ENCODE results near the gene PGM5.
A peak's percentile ranks its signal among the peaks of the same experiment; 100 is the strongest.
"Not testable (repeated sequence)": the region's sequence is repeated elsewhere in the genome, so short reads cannot be mapped to it uniquely, and the experiment has no call there.

Gene PGM5

GRCh38 chr9:68351689-68352088 lies 4.7 kb upstream of the PGM5 start:
- not testable (repeated sequence) for H2BK12ac ChIP-seq (ENCODE audit: low read length); H2BK5ac ChIP-seq (ENCODE audit: low read length); H3K27ac ChIP-seq (replicated peaks; ENCODE audit: low read length); H2BK15ac ChIP-seq (ENCODE audit: low read length); H3K4ac ChIP-seq (ENCODE audit: low read length); H3K79me1 ChIP-seq (ENCODE audit: low read depth, low read length); H3K9me3 ChIP-seq (replicated peaks in 1 of 2; ENCODE audit: control insufficient read depth in 2 of 2, insufficient read depth in 1 of 2, low read depth in 1 of 2, low read length in 2 of 2); H4K8ac ChIP-seq (ENCODE audit: low read depth, low read length); H3K14ac ChIP-seq (ENCODE audit: low read length); H3K18ac ChIP-seq (ENCODE audit: low read length); H2BK120ac ChIP-seq (ENCODE audit: low read depth, low read length); H4K91ac ChIP-seq (ENCODE audit: low read depth, low read length, poor library complexity); DNase-seq (ENCODE audit: low spot score); H3K4me3 ChIP-seq (ENCODE audit: low read length in 2 of 2); H3K4me2 ChIP-seq (ENCODE audit: insufficient read depth, low read length, poor library complexity, severe bottlenecking); H3K4me1 ChIP-seq (ENCODE audit: control insufficient read depth in 2 of 2, insufficient read depth in 1 of 2, low read depth in 1 of 2, low read length in 2 of 2); H2AK5ac ChIP-seq (ENCODE audit: low read depth, low read length); H3K36me3 ChIP-seq (replicated peaks in 1 of 2; ENCODE audit: control insufficient read depth in 2 of 2, insufficient read depth in 2 of 2, low read length in 2 of 2); H2AFZ ChIP-seq (ENCODE audit: low read length); H3K9ac ChIP-seq (ENCODE audit: low read depth, low read length, poor library complexity); H3K23ac ChIP-seq (ENCODE audit: low read depth, low read length, poor library complexity)
- H3K27me3 ChIP-seq (ENCODE audit: control insufficient read depth in 3 of 3, insufficient read depth in 3 of 3, low read depth in 1 of 3, low read length in 3 of 3) = peaks cover 0 to 25% (median 4%) of the 10 kb centered on the region in 3 experiments
- no CpG with 5 or more reads among the region's 4 CpGs for WGBS, 2 donors (ENCODE audit: extremely low coverage in 2 of 2, insufficient read length in 2 of 2, insufficient replicate concordance in 1 of 2)

- H2BK12ac ChIP-seq (ENCODE audit: low read length); H2BK15ac ChIP-seq (ENCODE audit: low read length); H3K4me3 ChIP-seq (ENCODE audit: low read length in 2 of 2); H3K4me1 ChIP-seq (ENCODE audit: control insufficient read depth in 2 of 2, insufficient read depth in 1 of 2, low read depth in 1 of 2, low read length in 2 of 2); H3K23ac ChIP-seq (ENCODE audit: low read depth, low read length, poor library complexity); H2BK5ac ChIP-seq (ENCODE audit: low read length); H4K91ac ChIP-seq (ENCODE audit: low read depth, low read length, poor library complexity); H3K4ac ChIP-seq (ENCODE audit: low read length); H3K14ac ChIP-seq (ENCODE audit: low read length); H3K36me3 ChIP-seq (replicated peaks in 1 of 2; ENCODE audit: control insufficient read depth in 2 of 2, insufficient read depth in 2 of 2, low read length in 2 of 2); H3K9me3 ChIP-seq (replicated peaks in 1 of 2; ENCODE audit: control insufficient read depth in 2 of 2, insufficient read depth in 1 of 2, low read depth in 1 of 2, low read length in 2 of 2); H2BK120ac ChIP-seq (ENCODE audit: low read depth, low read length); H3K27ac ChIP-seq (replicated peaks; ENCODE audit: low read length); H3K79me1 ChIP-seq (ENCODE audit: low read depth, low read length); H2AFZ ChIP-seq (ENCODE audit: low read length); DNase-seq (ENCODE audit: low spot score); H3K9ac ChIP-seq (ENCODE audit: low read depth, low read length, poor library complexity); H3K4me2 ChIP-seq (ENCODE audit: insufficient read depth, low read length, poor library complexity, severe bottlenecking); H2AK5ac ChIP-seq (ENCODE audit: low read depth, low read length); H3K18ac ChIP-seq (ENCODE audit: low read length); H4K8ac ChIP-seq (ENCODE audit: low read depth, low read length): not testable (repeated sequence)
- peaks cover 0 to 46% (median 10%) of the 10 kb centered on the region in 3 experiments for H3K27me3 ChIP-seq (ENCODE audit: control insufficient read depth in 3 of 3, insufficient read depth in 3 of 3, low read depth in 1 of 3, low read length in 3 of 3)
- no CpG with 5 or more reads among the region's 5 CpGs for WGBS, 2 donors (ENCODE audit: extremely low coverage in 2 of 2, insufficient read length in 2 of 2, insufficient replicate concordance in 1 of 2)
These were observed 425 bp upstream of the PGM5 start for GRCh38 chr9:68355993-68356379.

DNA sequence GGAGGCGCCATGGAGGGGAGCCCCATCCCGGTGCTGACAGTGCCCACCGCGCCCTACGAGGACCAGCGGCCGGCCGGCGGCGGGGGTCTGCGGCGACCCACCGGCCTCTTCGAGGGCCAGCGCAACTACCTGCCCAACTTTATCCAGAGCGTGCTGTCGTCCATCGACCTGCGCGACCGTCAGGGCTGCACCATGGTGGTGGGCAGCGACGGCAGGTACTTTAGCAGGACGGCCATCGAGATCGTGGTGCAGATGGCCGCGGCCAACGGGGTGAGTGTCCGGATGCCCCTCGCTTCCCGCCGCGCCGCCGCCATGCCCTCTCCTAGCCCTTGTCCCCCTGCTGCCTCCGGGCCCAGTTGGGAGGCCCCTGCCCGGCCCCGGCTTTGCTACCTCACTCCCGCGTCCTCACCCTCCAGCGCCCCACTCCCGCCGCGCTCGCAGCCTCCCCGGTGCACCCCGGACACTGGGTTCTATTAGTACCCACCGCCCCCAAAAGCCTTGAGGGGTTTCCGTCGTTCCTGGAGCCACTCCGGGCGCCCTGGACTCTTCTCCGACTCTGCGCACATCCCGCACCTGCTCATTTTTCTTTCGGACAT lies 806 bp downstream of the PGM5 start:
- not testable (repeated sequence) for H3K14ac ChIP-seq (ENCODE audit: low read length); H3K23ac ChIP-seq (ENCODE audit: low read depth, low read length, poor library complexity); DNase-seq (ENCODE audit: low spot score); H3K9ac ChIP-seq (ENCODE audit: low read depth, low read length, poor library complexity); H3K27ac ChIP-seq (replicated peaks; ENCODE audit: low read length); H2BK12ac ChIP-seq (ENCODE audit: low read length); H2BK5ac ChIP-seq (ENCODE audit: low read length); H3K4ac ChIP-seq (ENCODE audit: low read length); H3K79me1 ChIP-seq (ENCODE audit: low read depth, low read length); H2BK120ac ChIP-seq (ENCODE audit: low read depth, low read length); H4K8ac ChIP-seq (ENCODE audit: low read depth, low read length); H2AK5ac ChIP-seq (ENCODE audit: low read depth, low read length); H2BK15ac ChIP-seq (ENCODE audit: low read length); H3K9me3 ChIP-seq (replicated peaks in 1 of 2; ENCODE audit: control insufficient read depth in 2 of 2, insufficient read depth in 1 of 2, low read depth in 1 of 2, low read length in 2 of 2); H3K36me3 ChIP-seq (replicated peaks in 1 of 2; ENCODE audit: control insufficient read depth in 2 of 2, insufficient read depth in 2 of 2, low read length in 2 of 2); H4K91ac ChIP-seq (ENCODE audit: low read depth, low read length, poor library complexity); H3K4me1 ChIP-seq (ENCODE audit: control insufficient read depth in 2 of 2, insufficient read depth in 1 of 2, low read depth in 1 of 2, low read length in 2 of 2)
- no CpG with 5 or more reads among the region's 57 CpGs for WGBS, 2 donors (ENCODE audit: extremely low coverage in 2 of 2, insufficient read length in 2 of 2, insufficient replicate concordance in 1 of 2)
- peak overlapping the region; percentile 34 to 79 for H3K4me3 ChIP-seq (ENCODE audit: low read length in 2 of 2)
- peak overlapping the region; percentile 89 for H2AFZ ChIP-seq (ENCODE audit: low read length)
- H3K4me2 ChIP-seq (ENCODE audit: insufficient read depth, low read length, poor library complexity, severe bottlenecking) = peak overlapping the region; percentile 73
- H3K27me3 ChIP-seq (ENCODE audit: control insufficient read depth in 3 of 3, insufficient read depth in 3 of 3, low read depth in 1 of 3, low read length in 3 of 3) = peaks cover 0 to 42% (median 10%) of the 10 kb centered on the region in 3 experiments
- H3K18ac ChIP-seq (ENCODE audit: low read length) = peak overlapping the region; percentile 71

GRCh38 chr9:68366933-68367547 lies 10.6 kb downstream of the PGM5 start:
- not testable (repeated sequence) for H3K9me3 ChIP-seq (replicated peaks in 1 of 2; ENCODE audit: control insufficient read depth in 2 of 2, insufficient read depth in 1 of 2, low read depth in 1 of 2, low read length in 2 of 2); H2BK12ac ChIP-seq (ENCODE audit: low read length); H2BK15ac ChIP-seq (ENCODE audit: low read length); H3K36me3 ChIP-seq (replicated peaks in 1 of 2; ENCODE audit: control insufficient read depth in 2 of 2, insufficient read depth in 2 of 2, low read length in 2 of 2); H3K4me1 ChIP-seq (ENCODE audit: control insufficient read depth in 2 of 2, insufficient read depth in 1 of 2, low read depth in 1 of 2, low read length in 2 of 2); H3K14ac ChIP-seq (ENCODE audit: low read length); H2BK120ac ChIP-seq (ENCODE audit: low read depth, low read length); H3K9ac ChIP-seq (ENCODE audit: low read depth, low read length, poor library complexity); H2BK5ac ChIP-seq (ENCODE audit: low read length); DNase-seq (ENCODE audit: low spot score); H2AK5ac ChIP-seq (ENCODE audit: low read depth, low read length); H3K27ac ChIP-seq (replicated peaks; ENCODE audit: low read length); H3K4ac ChIP-seq (ENCODE audit: low read length); H3K23ac ChIP-seq (ENCODE audit: low read depth, low read length, poor library complexity); H3K4me2 ChIP-seq (ENCODE audit: insufficient read depth, low read length, poor library complexity, severe bottlenecking); H3K18ac ChIP-seq (ENCODE audit: low read length); H4K8ac ChIP-seq (ENCODE audit: low read depth, low read length); H4K91ac ChIP-seq (ENCODE audit: low read depth, low read length, poor library complexity); H3K4me3 ChIP-seq (ENCODE audit: low read length in 2 of 2); H3K79me1 ChIP-seq (ENCODE audit: low read depth, low read length); H3K27me3 ChIP-seq (ENCODE audit: control insufficient read depth in 3 of 3, insufficient read depth in 3 of 3, low read depth in 1 of 3, low read length in 3 of 3)
- WGBS, 2 donors (ENCODE audit: extremely low coverage in 2 of 2, insufficient read length in 2 of 2, insufficient replicate concordance in 1 of 2) = no CpG with 5 or more reads among the region's 10 CpGs
- peak overlapping the region; percentile 33 for H2AFZ ChIP-seq (ENCODE audit: low read length)

Data from neuronal stem cell (in vitro differentiated cells).